Renal pelvis (tissue), 4 donors: ENCODE measurements around the gene PDHX. TPM values are rescaled to one million over a fixed set of nuclear protein-coding genes. Genes with fewer than 3 reads are reported as not detected.
"Not testable (repeated sequence)": the region's sequence is repeated elsewhere in the genome, so short reads cannot be mapped to it uniquely, and the experiment has no call there.

Source experiments
- DNase-seq: peaks from one replicate; pipeline ENCODE4 v3.0.0-alpha.2; 2013
- polyA plus RNA-seq, 3 donors: library from polyadenylated mRNA; unstranded; fragments of 120-200 nt; gene quantifications; one replicate each; pipeline ENCODE4 v1.2.1, GENCODE V29; 2013; ENCODE audit not compliant: insufficient read length in 3 of 3

PDHX gene
- polyA plus RNA-seq, 3 donors, result 36.5 to 37.2 (median 37.2) TPM

DNA sequence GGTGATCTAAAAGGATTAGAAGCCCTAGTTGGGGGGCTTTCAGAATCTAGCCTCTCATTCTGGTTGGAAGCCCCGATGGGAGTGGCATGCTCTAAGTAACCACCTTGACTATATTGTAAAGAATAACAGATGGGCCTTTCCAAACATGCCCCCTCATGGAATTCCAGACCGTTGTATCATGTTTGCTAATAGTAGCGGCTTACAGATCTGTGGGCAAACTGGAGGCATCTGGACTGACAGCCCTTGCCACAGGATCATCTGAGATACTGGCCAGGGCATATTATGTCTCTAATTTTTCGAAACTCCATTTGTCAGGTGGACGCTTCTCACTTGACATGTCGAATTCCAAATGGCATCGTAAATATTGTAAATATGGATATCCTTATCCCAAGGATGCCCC is 10.8 kb upstream of the PDHX start:
- DNase-seq, result no peak

GRCh38 chr11:34907934-34908593 is 8.4 kb upstream of the PDHX start:
- no peak for DNase-seq

DNA sequence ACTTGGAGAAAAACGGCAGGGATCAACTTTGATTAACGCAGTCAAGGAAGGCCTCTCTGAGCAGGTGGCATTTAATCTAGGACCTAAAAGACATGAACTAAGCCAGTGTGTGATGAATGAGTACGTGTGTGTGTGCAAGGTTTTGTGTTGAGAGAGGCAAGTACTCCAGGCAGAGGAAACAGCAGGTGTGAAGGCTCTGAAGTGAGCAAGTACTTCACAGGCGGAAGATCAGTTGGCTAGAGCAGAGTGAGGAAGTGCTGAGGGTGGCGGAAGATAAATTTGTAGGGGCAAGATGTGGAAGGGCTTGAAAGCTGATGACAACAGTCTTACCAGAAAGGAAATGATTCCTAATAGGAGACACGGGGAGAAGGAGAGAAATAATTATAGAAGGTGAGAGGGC is 7.0 kb upstream of the PDHX start:
- no peak for DNase-seq

- DNase-seq, result no peak
Observed at GRCh38 chr11:34909955-34910354, 6.5 kb upstream of the PDHX start.

- no peak for DNase-seq
Observed at GRCh38 chr11:34910817-34911216, 5.6 kb upstream of the PDHX start.

DNA sequence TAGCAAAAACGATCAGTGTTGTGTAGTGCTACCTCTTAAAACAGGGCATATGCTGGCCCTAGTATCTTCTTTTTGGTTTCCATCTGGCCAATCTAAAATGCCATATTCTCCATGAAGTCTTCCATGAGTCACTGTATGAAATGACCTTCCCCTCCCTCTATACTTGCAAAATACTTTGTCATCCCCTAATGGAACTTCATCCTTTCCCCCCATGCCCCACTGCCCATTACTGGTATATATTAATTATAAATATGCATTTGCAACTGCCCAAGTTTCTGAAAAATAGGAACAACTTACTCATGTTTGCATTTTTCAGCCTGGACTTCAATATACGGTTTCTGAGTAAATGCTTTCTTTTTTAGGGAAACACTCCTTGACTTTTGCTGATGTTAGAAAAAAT is 4.7 kb upstream of the PDHX start:
- DNase-seq, result no peak

DNA sequence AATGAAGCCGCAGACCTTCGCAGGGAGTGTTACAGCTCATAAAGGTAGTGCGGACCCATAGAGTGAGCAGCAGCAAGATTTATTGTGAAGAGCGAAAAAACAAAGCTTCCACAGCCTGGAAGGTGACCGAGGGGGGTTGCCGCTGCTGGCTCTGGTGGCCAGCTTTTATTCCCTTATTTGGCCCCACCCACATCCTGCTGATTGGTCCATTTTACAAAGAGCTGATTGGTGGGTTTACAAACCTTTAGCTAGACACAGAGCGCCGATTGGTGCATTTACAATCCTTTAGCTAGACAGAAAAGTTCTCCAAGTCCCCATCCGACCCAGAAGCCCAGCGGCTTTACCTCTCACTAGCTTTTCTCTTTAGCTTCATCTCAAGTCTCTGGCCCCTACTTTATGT is 2.9 kb upstream of the PDHX start:
- not testable (repeated sequence) for DNase-seq

DNA sequence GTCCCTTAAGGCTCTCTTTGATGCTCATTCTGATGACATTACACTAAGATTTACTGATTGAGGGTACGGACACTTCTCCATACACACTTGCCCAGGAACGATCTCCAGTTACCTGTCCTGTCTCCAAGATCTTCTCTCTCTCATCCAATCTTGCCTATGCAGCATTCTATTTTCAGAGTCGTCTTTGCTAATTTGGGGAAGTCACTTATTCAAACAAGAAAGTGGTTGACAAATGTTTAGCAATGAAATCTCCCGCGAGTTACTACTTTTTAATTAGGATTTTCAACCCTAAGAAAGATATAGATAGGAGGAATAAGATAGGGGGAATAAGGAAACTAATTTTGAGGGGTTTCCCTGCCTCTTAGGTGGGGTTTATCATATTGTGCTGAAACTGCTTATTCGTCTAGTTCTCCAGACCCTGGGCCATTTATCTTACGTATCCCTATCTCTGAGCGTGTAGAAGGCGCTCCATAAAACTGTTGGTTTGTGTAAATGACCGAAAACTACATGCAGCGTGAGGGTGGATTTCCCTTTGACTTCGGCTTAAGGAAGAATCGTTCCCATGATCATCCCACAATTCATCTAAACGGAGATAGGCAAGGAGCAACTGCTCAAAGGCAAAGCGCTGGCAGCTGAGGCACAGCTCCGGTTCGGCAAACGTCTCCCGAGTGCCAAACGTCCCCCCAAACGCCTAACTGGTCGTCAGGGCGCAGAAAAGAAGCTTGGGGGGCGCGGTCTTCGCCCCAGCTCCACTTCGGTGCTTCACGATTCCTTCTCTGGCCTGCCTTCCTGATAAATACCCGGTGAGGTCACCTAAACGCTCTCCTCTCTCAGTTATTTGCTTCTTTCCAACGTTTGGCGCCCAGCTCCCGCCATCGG is 1.0 kb upstream of the PDHX start:
- DNase-seq, result peak; percentile 42

DNA sequence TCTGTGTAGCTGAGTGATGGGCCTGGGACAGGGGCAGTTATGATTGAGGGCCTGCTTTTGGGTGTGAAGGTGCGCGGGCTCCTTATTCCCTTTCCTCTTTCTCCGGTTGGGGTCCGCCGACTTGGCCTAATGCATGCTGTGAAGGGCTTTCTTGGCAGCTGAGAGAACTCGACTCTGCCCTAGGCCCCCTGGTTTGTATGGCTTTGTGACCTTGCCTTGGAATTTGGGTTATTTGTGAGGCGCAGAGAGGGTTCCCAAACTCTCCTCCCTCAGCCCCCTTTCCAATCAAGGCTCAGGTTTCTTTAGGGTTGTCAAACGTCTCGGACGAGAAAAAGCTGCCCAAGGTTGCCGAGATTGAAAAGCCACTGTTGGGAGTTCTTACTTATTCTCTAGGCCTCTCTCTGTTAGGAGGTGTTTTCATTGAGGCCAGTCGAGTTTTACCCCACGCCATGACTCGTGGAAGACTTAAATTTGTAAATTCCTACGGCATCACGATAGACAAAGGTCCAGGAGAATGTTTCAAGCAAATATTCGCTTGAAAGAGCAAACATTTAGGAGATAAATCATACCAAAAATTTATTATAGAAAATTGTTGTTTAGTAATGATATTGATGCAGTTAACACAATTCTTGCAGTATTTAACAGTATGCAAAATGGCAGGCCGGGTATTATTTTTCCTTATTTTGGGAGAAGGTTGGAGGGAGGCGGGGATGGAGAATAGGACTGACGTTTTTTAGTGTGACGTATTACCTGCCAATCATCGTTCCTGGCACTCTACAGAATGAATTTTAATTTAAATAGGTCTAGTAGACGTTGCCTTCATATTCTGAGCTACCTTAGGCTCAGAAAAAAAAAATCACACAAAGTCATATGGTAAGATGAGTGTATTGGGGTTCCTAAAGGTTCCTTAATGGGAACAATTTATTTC is 689 bp downstream of the PDHX start:
- peak; percentile 34 for DNase-seq

GRCh38 chr11:34921156-34921555 is 4.7 kb downstream of the PDHX start:
- DNase-seq, result no peak

- DNase-seq, result no peak
Observed at GRCh38 chr11:34924714-34925113, 8.3 kb downstream of the PDHX start.

GRCh38 chr11:34926101-34926830 is 9.8 kb downstream of the PDHX start:
- DNase-seq, result peak; percentile 52

DNA sequence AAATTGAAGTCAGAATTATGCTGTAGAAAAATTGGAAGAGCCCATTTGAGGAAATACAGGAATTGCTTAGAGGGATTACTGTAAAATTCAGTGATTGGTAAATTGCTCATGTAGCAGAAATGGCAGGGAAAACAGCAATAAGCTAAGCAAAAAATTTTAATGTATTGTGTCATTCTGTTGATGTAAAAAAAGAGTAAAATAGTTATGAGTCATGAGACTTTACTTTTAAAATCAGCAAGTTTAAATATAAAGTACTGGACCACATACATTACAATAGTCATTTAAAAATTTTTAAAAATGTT is 10.4 kb downstream of the PDHX start:
- no peak for DNase-seq

DNA sequence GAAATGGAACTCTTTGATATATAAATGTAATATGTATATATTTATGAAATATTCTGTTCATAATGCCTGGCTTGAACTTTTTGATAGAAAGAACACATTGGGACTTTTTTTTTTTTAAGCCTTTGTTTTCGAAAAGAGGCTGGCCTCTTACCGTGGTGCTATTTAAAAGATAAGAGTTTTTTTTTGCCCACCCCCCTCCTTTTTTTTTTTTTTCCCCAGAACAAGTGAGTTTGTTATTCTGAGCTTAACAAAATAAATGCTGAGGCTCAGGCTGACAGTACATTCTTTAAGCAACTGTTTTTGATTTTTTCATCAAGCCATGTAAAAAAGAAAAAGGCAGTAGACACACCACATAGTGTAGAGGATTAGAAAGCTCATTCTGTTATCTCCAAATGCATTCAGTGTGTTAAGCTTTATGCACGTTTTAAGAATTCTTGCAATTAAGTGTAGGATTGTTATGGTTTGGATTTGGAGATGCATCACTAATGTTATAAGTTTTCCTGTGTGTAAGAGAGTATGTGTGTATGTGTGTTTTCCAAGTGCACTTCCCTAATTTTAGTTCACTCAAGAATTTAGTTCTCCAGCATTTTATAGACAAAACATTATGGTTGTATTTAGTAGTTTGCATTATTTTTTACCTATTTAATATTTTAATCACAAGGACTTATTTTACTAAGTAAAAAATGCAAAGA is 12.0 kb downstream of the PDHX start:
- no peak for DNase-seq

GRCh38 chr11:34928960-34929680 is 12.7 kb downstream of the PDHX start:
- no peak for DNase-seq

GRCh38 chr11:34929794-34930763 is 13.7 kb downstream of the PDHX start:
- DNase-seq, result no peak

- DNase-seq, result no peak
Observed at GRCh38 chr11:34936945-34937629, 20.7 kb downstream of the PDHX start.

DNA sequence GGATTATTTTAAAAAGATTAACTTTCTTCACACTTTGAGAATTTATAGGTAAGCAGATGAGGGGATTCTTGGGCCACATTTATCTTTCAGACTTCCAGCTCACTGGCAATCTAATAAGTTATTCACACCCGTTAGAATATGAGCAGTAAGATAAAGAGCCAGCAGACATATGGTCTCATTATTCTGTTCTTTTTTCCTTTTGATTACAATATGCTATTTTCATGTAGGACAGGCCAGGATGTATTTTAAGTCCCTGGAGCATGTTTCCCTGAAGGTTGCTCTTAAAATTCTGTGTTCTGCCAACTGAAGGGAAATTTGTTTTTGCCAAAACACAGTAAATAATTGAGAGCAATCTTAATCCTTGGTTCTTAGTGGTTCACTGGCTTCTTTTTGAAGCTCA is 22.2 kb downstream of the PDHX start:
- DNase-seq, result no peak
